Panc1 (cell line): Measurements from ENCODE around the gene TBX1. TPM values are rescaled to one million over a fixed set of nuclear protein-coding genes. Genes with fewer than 3 reads are reported as not detected.

Experiments
- ATAC-seq: fragments of 200-7000 bp; cut with Tn5 transposase; 2 replicates; pipeline ENCODE4 v1.9.1; 2020; ENCODE audit warnings: mild to moderate bottlenecking, moderate library complexity
- BruUV-seq: library from RNA; stranded (reverse); fragments of 400-500 nt; replicated peaks from 2 replicates; lab custom pipeline; 2021; lab: Mats Ljungman, UMichigan
- CTCF ChIA-PET: fragments of 300-600 bp; sonication (Branson Sonifier 250); formaldehyde crosslinking; loops from one replicate; lab custom pipeline; 2022; ENCODE audit warnings: antibody characterized with exemption; lab: Charles Lee
- POLR2A ChIA-PET: fragments of 300-600 bp; sonication (Branson Sonifier 250); formaldehyde crosslinking; loops from one replicate; lab custom pipeline; 2022; ENCODE audit warnings: antibody characterized with exemption; lab: Charles Lee
- DNase-seq: peaks from one replicate; pipeline ENCODE4 v3.0.0-alpha.2; 2010; ENCODE audit warnings: low read depth, low spot score
- H3K27ac ChIP-seq: 2 replicates; pipeline ENCODE4 v1.5.1; 2011; ENCODE audit warnings: mild to moderate bottlenecking, low read length, inconsistent platforms
- H3K27me3 ChIP-seq: fragments of 200-500 bp; sonication (Bioruptor generic); 2 replicates; pipeline ENCODE4 v1.6.0; 2014; ENCODE audit warnings: low read length, inconsistent platforms; ENCODE audit not compliant: control insufficient read depth, insufficient read depth
- H3K36me3 ChIP-seq: fragments of 200-500 bp; sonication (Bioruptor generic); 2 replicates; pipeline ENCODE4 v1.5.1; 2014; ENCODE audit warnings: inconsistent platforms, mild to moderate bottlenecking, low read length, moderate library complexity; ENCODE audit not compliant: control insufficient read depth, insufficient read depth
- H3K4me1 ChIP-seq: 2 replicates; pipeline ENCODE4 v1.5.1; 2011; ENCODE audit warnings: inconsistent platforms, mild to moderate bottlenecking, low read length, moderate library complexity; ENCODE audit not compliant: control insufficient read depth, insufficient read depth
- H3K4me3 ChIP-seq, 2 experiments: 2 replicates each; pipeline ENCODE4 v1.5.1; 2011 to 2012; ENCODE audit warnings: low read depth in 2 of 2, low read length in 2 of 2, mild to moderate bottlenecking in 2 of 2, inconsistent platforms in 1 of 2, moderate library complexity in 1 of 2
- H3K9me3 ChIP-seq: fragments of 200-500 bp; sonication (Bioruptor generic); 2 replicates; pipeline ENCODE4 v1.5.1; 2014; ENCODE audit warnings: low read depth, mild to moderate bottlenecking, inconsistent platforms, low read length, moderate library complexity; ENCODE audit not compliant: control insufficient read depth, insufficient read depth
- CTCF ChIP-seq: fragments of 450-650 bp; IDR thresholded peaks from 2 replicates; pipeline ENCODE4 v1.5.1; 2017; ENCODE audit warnings: mild to moderate bottlenecking
- POLR2AphosphoS5 ChIP-seq: IDR thresholded peaks from 2 replicates; pipeline ENCODE4 v1.6.1; 2012; ENCODE audit warnings: mild to moderate bottlenecking, low read depth, low read length, moderate library complexity
- REST ChIP-seq, 2 experiments: IDR thresholded peaks; 2 replicates each; pipeline ENCODE4 v1.6.1; 2011 to 2012; ENCODE audit warnings: low read depth in 2 of 2, control low read depth in 1 of 2, low read length in 1 of 2, mild to moderate bottlenecking in 1 of 2, moderate library complexity in 1 of 2; ENCODE audit not compliant: insufficient read depth in 1 of 2
- SIN3A ChIP-seq: IDR thresholded peaks from 2 replicates; pipeline ENCODE4 v1.6.1; 2012; ENCODE audit warnings: low read depth, mild to moderate bottlenecking, low read length, moderate library complexity, borderline replicate concordance; ENCODE audit not compliant: insufficient read depth
- TCF7L2 ChIP-seq: IDR thresholded peaks from 2 replicates; pipeline ENCODE4 v1.6.1; 2011; ENCODE audit warnings: mild to moderate bottlenecking, low read depth, low read length, inconsistent platforms
- in situ Hi-C: cut with HindIII; loops from 2 replicates; pipeline ENCODE4 v1.10.0; 2016; ENCODE audit warnings: low sequenced_read_pairs, low pct_unique_long_range_greater_than_20kb
- intact Hi-C: fragments of 100-400 bp; cut with micrococcal nuclease; formaldehyde crosslinking; loops from one replicate; pipeline ENCODE4 v1.10.0; 2022; ENCODE audit not compliant: unreplicated experiment
- total RNA-seq: library from RNA; stranded (reverse); gene quantifications from one replicate; pipeline ENCODE4 v1.2.1, GENCODE V29; 2021; ENCODE audit not compliant: unreplicated experiment

TBX1 gene
- total RNA-seq, 1 experiment from 2014 or later, result 91.7 TPM

GRCh38 chr22:19815823-19816290, 55.3 kb downstream of the TBX1 start:
- in situ Hi-C loops, result no loop called here

GRCh38 chr22:19816372-19817119, 56.0 kb downstream of the TBX1 start:
- ATAC-seq (no peak), DNase-seq (no peak)
- TF ChIP-seq TCF7L2, result no peak
- TF ChIP-seq REST (IDR thresholded peaks at IDR 0.05; ENCODE audit: insufficient read depth in 1 of 2, low read depth in 2 of 2, low read length in 1 of 2), result no peak
- no peak for TF ChIP-seq POLR2AphosphoS5
- no peak for TF ChIP-seq SIN3A
- no peak for TF ChIP-seq CTCF
- H3K27ac ChIP-seq, result no peak overlapping the region
- POLR2A ChIA-PET, result no interaction called here
- H3K9me3 ChIP-seq, result no peaks in the 10 kb centered on the region
- intact Hi-C loops, result no loop called here
- CTCF ChIA-PET, result no interaction called here
- H3K36me3 ChIP-seq, result no peaks in the 10 kb centered on the region
- no peaks in the 10 kb centered on the region for H3K27me3 ChIP-seq
- BruUV-seq, result no TSS peak
- no peak overlapping the region for H3K4me3 ChIP-seq
- H3K4me1 ChIP-seq, result no peaks in the 10 kb centered on the region
- in situ Hi-C loops, result no loop called here

More at GRCh38 chr22:19815823-19816290, 55.3 kb downstream of the TBX1 start:
- no TSS peak for BruUV-seq
- no peaks in the 10 kb centered on the region for H3K4me1 ChIP-seq
- no peaks in the 10 kb centered on the region for H3K27me3 ChIP-seq
- intact Hi-C loops, result no loop called here
- CTCF ChIA-PET, result no interaction called here
- ATAC-seq (no peak), DNase-seq (no peak)
- H3K9me3 ChIP-seq, result no peaks in the 10 kb centered on the region
- TF ChIP-seq POLR2AphosphoS5 (no peak), CTCF (no peak), SIN3A (no peak), REST (IDR thresholded peaks at IDR 0.05; ENCODE audit: insufficient read depth in 1 of 2, low read depth in 2 of 2, low read length in 1 of 2) (no peak), TCF7L2 (no peak)
- POLR2A ChIA-PET, result interaction anchor here (0.6 kb wide), 1 partner anchor 651 kb away, joined by 3 read pairs; no protein-coding TSS in a partner anchor
- H3K36me3 ChIP-seq, result no peaks in the 10 kb centered on the region
- H3K4me3 ChIP-seq, result no peak overlapping the region
- no peak overlapping the region for H3K27ac ChIP-seq
